Gastroesophageal sphincter (tissue), 4 donors: ENCODE measurements around the gene ALOX12. TPM values are rescaled to one million over a fixed set of nuclear protein-coding genes. Genes with fewer than 3 reads are reported as not detected.

Experiments used
- ATAC-seq: fragments of 150-250 bp; one replicate; pipeline ENCODE4 v1.9.1; 2016; ENCODE audit warnings: mild to moderate bottlenecking, moderate library complexity
- H3K27ac ChIP-seq, 4 donors: fragments of 200-600 bp; sonication (generic) in 3 of 4; 1 replicate in 3 of 4; 2 replicates in 1 of 4; pipeline ENCODE4 v1.5.1; 2016 to 2019
- H3K27me3 ChIP-seq: fragments of 200-600 bp; sonication (generic); one replicate; pipeline ENCODE4 v1.5.1; 2019
- H3K36me3 ChIP-seq, 2 donors: fragments of 200-600 bp; sonication (generic); one replicate each; pipeline ENCODE4 v1.5.1; 2019; ENCODE audit warnings: control low read depth in 1 of 2
- H3K4me1 ChIP-seq, 3 donors: fragments of 200-600 bp; sonication (generic); 1 replicate in 2 of 3; 2 replicates in 1 of 3; pipeline ENCODE4 v1.5.1; 2016 to 2019; ENCODE audit warnings: control low read depth in 2 of 3
- H3K4me3 ChIP-seq, 2 donors: fragments of 200-600 bp; sonication (generic); one replicate each; pipeline ENCODE4 v1.5.1; 2019; ENCODE audit warnings: mild to moderate bottlenecking in 1 of 2, moderate library complexity in 1 of 2
- H3K9me3 ChIP-seq, 3 donors: fragments of 200-600 bp; sonication (generic); one replicate each; pipeline ENCODE4 v1.5.1; 2017 to 2019; ENCODE audit warnings: control low read depth in 2 of 3
- CTCF ChIP-seq, 4 experiments: fragments of 200-600 bp in 2 of 4; fragments of 450-650 bp in 2 of 4; sonication (generic) in 1 of 4; IDR thresholded peaks; one replicate each; pipeline ENCODE4 v1.5.1; 2017 to 2019; ENCODE audit warnings: antibody characterized with exemption in 4 of 4, mild to moderate bottlenecking in 2 of 4, moderate library complexity in 2 of 4
- EP300 ChIP-seq: sonication (generic); formaldehyde crosslinking; IDR thresholded peaks from one replicate; pipeline ENCODE4 v1.6.1; 2017; ENCODE audit warnings: antibody characterized with exemption, mild to moderate bottlenecking
- POLR2A ChIP-seq, 2 donors: fragments of 450-650 bp; IDR thresholded peaks; one replicate each; pipeline ENCODE4 v1.6.1; 2017; ENCODE audit warnings: antibody characterized with exemption in 2 of 2, mild to moderate bottlenecking in 2 of 2, moderate library complexity in 1 of 2
- POLR2AphosphoS5 ChIP-seq: sonication (generic); formaldehyde crosslinking; IDR thresholded peaks from one replicate; pipeline ENCODE4 v1.6.1; 2017; ENCODE audit warnings: antibody characterized with exemption
- WGBS, 2 donors: methylation state at CpG; one replicate each; pipeline ENCODE4 v1.1.5; 2018; ENCODE audit warnings: low coverage in 1 of 2; 5-methylcytosine and 5-hydroxymethylcytosine counted together
- total RNA-seq, 4 donors: library from RNA; depleted of rRNA; stranded (reverse); fragments of >200 nt; gene quantifications; one replicate each; pipeline ENCODE4 v1.1.0, GENCODE V29; 2016

Gene ALOX12
- total RNA-seq, 4 donors from 2014 or later: 0.19 to 0.62 TPM; not detected in 2

GRCh38 chr17:7017827-7018200 is 22.0 kb downstream of the ALOX12 start:
- Histone ChIP-seq H3K27ac (peak overlapping the region; percentile 83 to 96 (median 89)), H3K9me3 (no peaks in the 10 kb centered on the region), H3K4me3 (peak overlapping the region in 1 of 2 donors; percentile 69), H3K36me3 (peaks cover 0 to 12% of the 10 kb centered on the region in 2 donors), H3K27me3 (peaks cover 18% of the 10 kb centered on the region), H3K4me1 (peaks cover 0 to 92% (median 34%) of the 10 kb centered on the region in 3 donors)
- TF ChIP-seq POLR2A (IDR thresholded peaks at IDR 0.05) (no peak), CTCF (IDR thresholded peaks at IDR 0.05) (no peak), POLR2AphosphoS5 (no peak), EP300 (no peak)
- no peak for ATAC-seq
- 40 to 69% methylated on average over 4 of the region's 12 CpGs for WGBS, 2 donors

- ATAC-seq: no peak
- Histone ChIP-seq H3K27me3 (peaks cover 24% of the 10 kb centered on the region), H3K27ac (peak overlapping the region; percentile 83 to 96 (median 89)), H3K9me3 (no peaks in the 10 kb centered on the region), H3K4me3 (peak overlapping the region; percentile 69 to 88), H3K4me1 (peaks cover 0 to 93% (median 30%) of the 10 kb centered on the region in 3 donors), H3K36me3 (peaks cover 0 to 12% of the 10 kb centered on the region in 2 donors)
- TF ChIP-seq CTCF (IDR thresholded peaks at IDR 0.05): no peak
- no peak for TF ChIP-seq POLR2A (IDR thresholded peaks at IDR 0.05)
- TF ChIP-seq POLR2AphosphoS5: no peak
- TF ChIP-seq EP300: no peak
- WGBS, 2 donors: 33 to 74% methylated on average over 4 to 7 of the region's 10 CpGs
Observed at GRCh38 chr17:7018331-7018964, 22.6 kb downstream of the ALOX12 start.

GRCh38 chr17:7019367-7019766 is 23.5 kb downstream of the ALOX12 start:
- ATAC-seq: no peak

GRCh38 chr17:7019839-7020519 is 24.1 kb downstream of the ALOX12 start:
- H3K36me3 ChIP-seq: peaks cover 0 to 12% of the 10 kb centered on the region in 2 donors
- no peak for ATAC-seq
- peak overlapping the region; percentile 69 to 88 for H3K4me3 ChIP-seq
- no peaks in the 10 kb centered on the region for H3K9me3 ChIP-seq
- H3K4me1 ChIP-seq: peaks cover 0 to 93% (median 26%) of the 10 kb centered on the region in 3 donors
- peak overlapping the region; percentile 83 to 96 (median 89) for H3K27ac ChIP-seq
- H3K27me3 ChIP-seq: peaks cover 36% of the 10 kb centered on the region
- TF ChIP-seq CTCF (IDR thresholded peaks at IDR 0.05): no peak
- TF ChIP-seq POLR2A (IDR thresholded peaks at IDR 0.05): no peak
- no peak for TF ChIP-seq EP300
- WGBS, 2 donors: 29 to 80% methylated on average over 1 to 4 of the region's 16 CpGs

More at GRCh38 chr17:7019367-7019766, 23.5 kb downstream of the ALOX12 start:
- Histone ChIP-seq H3K27me3 (peaks cover 33% of the 10 kb centered on the region), H3K9me3 (no peaks in the 10 kb centered on the region), H3K4me3 (peak overlapping the region; percentile 69 to 88), H3K4me1 (peaks cover 0 to 93% (median 26%) of the 10 kb centered on the region in 3 donors), H3K27ac (peak overlapping the region; percentile 83 to 96 (median 89)), H3K36me3 (peaks cover 0 to 12% of the 10 kb centered on the region in 2 donors)
- no peak for TF ChIP-seq CTCF (IDR thresholded peaks at IDR 0.05)
- TF ChIP-seq POLR2A (IDR thresholded peaks at IDR 0.05): no peak
- no peak for TF ChIP-seq POLR2AphosphoS5
- no peak for TF ChIP-seq EP300
- 20% methylated on average over 2 of the region's 10 CpGs; no CpG with 5 or more reads in 1 of the 2 donors for WGBS, 2 donors
